Fibroblast of mammary gland (primary cell): Measurements from ENCODE around the gene DTNBP1.
A peak's percentile ranks its signal among the peaks of the same experiment; 100 is the strongest.

Source experiments
- DNase-seq: peaks from one replicate; pipeline ENCODE4 v3.0.0-alpha.2; 2010; ENCODE audit warnings: low read depth
- H3K4me3 ChIP-seq: 2 replicates; pipeline ENCODE4 v1.5.1; 2011; ENCODE audit warnings: low read depth, mild to moderate bottlenecking, low read length, moderate library complexity; ENCODE audit not compliant: control insufficient read depth
- CTCF ChIP-seq: conservative IDR thresholded peaks from 2 replicates; pipeline ENCODE4 v1.5.1; 2011; ENCODE audit warnings: low read depth, low read length, inconsistent platforms; ENCODE audit not compliant: control insufficient read depth, insufficient read depth

DTNBP1 gene

GRCh38 chr6:15538106-15538505, 124.7 kb downstream of the DTNBP1 start:
- DNase-seq, result no peak
- H3K4me3 ChIP-seq, result no peak overlapping the region
- TF ChIP-seq CTCF, result no peak

- no peak overlapping the region for H3K4me3 ChIP-seq
- DNase-seq, result no peak
- no peak for TF ChIP-seq CTCF
Observed at GRCh38 chr6:15536198-15536955, 126.5 kb downstream of the DTNBP1 start.

- DNase-seq, result no peak
- H3K4me3 ChIP-seq, result no peak overlapping the region
- TF ChIP-seq CTCF, result no peak
Observed at GRCh38 chr6:15535495-15536197, 127.2 kb downstream of the DTNBP1 start.

GRCh38 chr6:15534974-15535373, 127.9 kb downstream of the DTNBP1 start:
- TF ChIP-seq CTCF, result no peak
- no peak for DNase-seq
- H3K4me3 ChIP-seq, result no peak overlapping the region

GRCh38 chr6:15533379-15534026, 129.3 kb downstream of the DTNBP1 start:
- TF ChIP-seq CTCF, result no peak
- peak; percentile 27 for DNase-seq
- no peak overlapping the region for H3K4me3 ChIP-seq

GRCh38 chr6:15531973-15532372, 130.9 kb downstream of the DTNBP1 start:
- TF ChIP-seq CTCF, result no peak
- no peak for DNase-seq
- H3K4me3 ChIP-seq, result no peak overlapping the region
